Ishikawa (cell line): ENCODE measurements around the gene SPHK2.

Experiments used
- CEBPB ChIP-seq: IDR thresholded peaks from 2 replicates; pipeline ENCODE4 v1.6.1; 2012
- CREB1 ChIP-seq: IDR thresholded peaks from 2 replicates; pipeline ENCODE4 v1.6.1; 2012; ENCODE audit warnings: low read depth
- EP300 ChIP-seq: IDR thresholded peaks from 2 replicates; pipeline ENCODE4 v1.6.1; 2012; ENCODE audit warnings: borderline replicate concordance
- FOXM1 ChIP-seq: IDR thresholded peaks from 2 replicates; pipeline ENCODE4 v1.6.1; 2012; ENCODE audit warnings: low read depth, borderline replicate concordance
- MAX ChIP-seq: IDR thresholded peaks from 2 replicates; pipeline ENCODE4 v1.6.1; 2012
- RAD21 ChIP-seq: IDR thresholded peaks from 2 replicates; pipeline ENCODE4 v1.6.1; 2012; ENCODE audit warnings: low read depth
- REST ChIP-seq: IDR thresholded peaks from 2 replicates; pipeline ENCODE4 v1.6.1; 2012; ENCODE audit warnings: low read depth, mild to moderate bottlenecking
- TAF1 ChIP-seq: IDR thresholded peaks from 2 replicates; pipeline ENCODE4 v1.6.1; 2012; ENCODE audit warnings: low read depth, mild to moderate bottlenecking
- TCF12 ChIP-seq: IDR thresholded peaks from 2 replicates; pipeline ENCODE4 v1.6.1; 2012; ENCODE audit warnings: low read depth
- YY1 ChIP-seq: IDR thresholded peaks from 2 replicates; pipeline ENCODE4 v1.6.1; 2012; ENCODE audit warnings: low read depth
- ZBTB7A ChIP-seq: IDR thresholded peaks from 2 replicates; pipeline ENCODE4 v1.6.1; 2012; ENCODE audit warnings: low read depth

- TF ChIP-seq EP300 = no peak
- no peak for TF ChIP-seq YY1
- TF ChIP-seq RAD21 = no peak
- TF ChIP-seq MAX = no peak
- TF ChIP-seq CREB1 = no peak
- no peak for TF ChIP-seq REST
- TF ChIP-seq FOXM1 = no peak
- no peak for TF ChIP-seq CEBPB
- no peak for TF ChIP-seq ZBTB7A
- no peak for TF ChIP-seq TAF1
- no peak for TF ChIP-seq TCF12
Measured at GRCh38 chr19:48595171-48595570, 24.1 kb upstream of the SPHK2 start.
